Uterus (tissue), 2 donors: ENCODE measurements around the gene ANO7.

Experiments used
- CTCF ChIP-seq, 4 experiments: fragments of 200-600 bp in 2 of 4; fragments of 450-650 bp in 2 of 4; sonication (generic) in 2 of 4; IDR thresholded peaks; one replicate each; pipeline ENCODE4 v1.5.1; 2016 to 2019; ENCODE audit warnings: antibody characterized with exemption in 4 of 4, mild to moderate bottlenecking in 2 of 4, moderate library complexity in 1 of 4
- POLR2A ChIP-seq, 2 donors: fragments of 450-650 bp; IDR thresholded peaks; one replicate each; pipeline ENCODE4 v1.6.1; 2016; ENCODE audit warnings: antibody characterized with exemption in 2 of 2, mild to moderate bottlenecking in 1 of 2, moderate library complexity in 1 of 2

GRCh38 chr2:241205086-241205485 is 16.6 kb downstream of the ANO7 start:
- TF ChIP-seq CTCF (IDR thresholded peaks at IDR 0.05) (no peak), POLR2A (IDR thresholded peaks at IDR 0.05) (no peak)
